Measurements from ENCODE around the gene CCDC174.

DNA sequence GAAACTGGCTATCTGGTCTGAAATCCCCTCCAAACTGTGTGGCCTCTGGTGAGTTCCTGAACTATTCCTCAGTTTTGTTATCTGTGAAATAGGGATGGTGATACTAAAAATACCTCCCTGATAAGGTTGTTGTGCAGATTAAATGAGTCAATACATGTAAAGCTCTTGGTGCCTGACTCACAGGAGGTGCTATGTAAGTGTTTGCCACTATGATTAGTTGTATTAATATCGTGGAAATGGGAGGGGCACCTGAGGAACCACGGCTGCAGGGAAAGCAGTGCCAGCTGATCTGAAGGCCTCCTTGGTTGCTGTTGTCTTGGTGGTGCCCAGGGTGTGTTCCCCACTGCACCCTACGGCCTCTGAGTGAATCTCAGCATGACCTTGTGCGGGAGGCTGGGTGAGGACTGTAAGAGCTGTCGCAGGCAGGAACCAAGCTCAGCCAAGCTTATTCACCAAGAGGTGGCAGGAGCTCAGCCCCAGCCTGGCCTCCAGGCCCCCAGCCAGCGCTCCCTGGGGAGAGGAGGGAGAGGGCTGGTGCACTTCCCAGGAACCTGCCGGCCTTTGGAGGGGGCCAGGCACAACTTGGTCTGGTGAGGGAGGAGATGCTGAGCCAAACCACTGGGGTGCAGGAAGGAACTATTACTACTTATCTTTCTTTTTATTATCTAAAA is 44.8 kb upstream of the CCDC174 start:
- TF ChIP-seq, protein P1, sequence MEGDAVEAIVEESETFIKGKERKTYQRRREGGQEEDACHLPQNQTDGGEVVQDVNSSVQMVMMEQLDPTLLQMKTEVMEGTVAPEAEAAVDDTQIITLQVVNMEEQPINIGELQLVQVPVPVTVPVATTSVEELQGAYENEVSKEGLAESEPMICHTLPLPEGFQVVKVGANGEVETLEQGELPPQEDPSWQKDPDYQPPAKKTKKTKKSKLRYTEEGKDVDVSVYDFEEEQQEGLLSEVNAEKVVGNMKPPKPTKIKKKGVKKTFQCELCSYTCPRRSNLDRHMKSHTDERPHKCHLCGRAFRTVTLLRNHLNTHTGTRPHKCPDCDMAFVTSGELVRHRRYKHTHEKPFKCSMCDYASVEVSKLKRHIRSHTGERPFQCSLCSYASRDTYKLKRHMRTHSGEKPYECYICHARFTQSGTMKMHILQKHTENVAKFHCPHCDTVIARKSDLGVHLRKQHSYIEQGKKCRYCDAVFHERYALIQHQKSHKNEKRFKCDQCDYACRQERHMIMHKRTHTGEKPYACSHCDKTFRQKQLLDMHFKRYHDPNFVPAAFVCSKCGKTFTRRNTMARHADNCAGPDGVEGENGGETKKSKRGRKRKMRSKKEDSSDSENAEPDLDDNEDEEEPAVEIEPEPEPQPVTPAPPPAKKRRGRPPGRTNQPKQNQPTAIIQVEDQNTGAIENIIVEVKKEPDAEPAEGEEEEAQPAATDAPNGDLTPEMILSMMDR (IDR thresholded peaks at IDR 0.05; ENCODE audit: insufficient read depth, low read length, poor library complexity, severe bottlenecking) = no peak
- TF ChIP-seq EZH2phosphoT487 (conservative IDR thresholded peaks at IDR 0.05; ENCODE audit: low read length) = no peak
